Thyroid gland (tissue), 4 donors: ENCODE measurements around the gene GATB. TPM values are rescaled to one million over a fixed set of nuclear protein-coding genes. Genes with fewer than 3 reads are reported as not detected.

ENCODE experiments used
- DNase-seq, 2 donors: peaks; one replicate each; pipeline ENCODE4 v3.0.0-alpha.2; 2019
- H3K27ac ChIP-seq, 3 donors: fragments of 200-600 bp; sonication (generic); 1 replicate in 2 of 3; 2 replicates in 1 of 3; pipeline ENCODE4 v1.5.1; 2016 to 2019; ENCODE audit warnings: mild to moderate bottlenecking in 1 of 3, moderate library complexity in 1 of 3
- H3K27me3 ChIP-seq: fragments of 200-600 bp; sonication (generic); one replicate; pipeline ENCODE4 v1.5.1; 2019
- H3K36me3 ChIP-seq, 2 donors: fragments of 200-600 bp; sonication (generic); one replicate each; pipeline ENCODE4 v1.5.1; 2016 to 2019
- H3K4me1 ChIP-seq, 2 donors: fragments of 200-600 bp; sonication (generic); one replicate each; pipeline ENCODE4 v1.5.1; 2017 to 2019
- H3K4me3 ChIP-seq, 3 donors: fragments of 200-600 bp; sonication (generic); replicated peaks in 1 of 3; 1 replicate in 2 of 3; 2 replicates in 1 of 3; pipeline ENCODE4 v1.5.1; 2016; ENCODE audit warnings: mild to moderate bottlenecking in 1 of 3
- H3K9me3 ChIP-seq: fragments of 200-600 bp; sonication (generic); one replicate; pipeline ENCODE4 v1.5.1; 2017
- POLR2A ChIP-seq, 2 donors: fragments of 450-650 bp; IDR thresholded peaks; one replicate each; pipeline ENCODE4 v1.6.1; 2017; ENCODE audit warnings: antibody characterized with exemption in 2 of 2, mild to moderate bottlenecking in 2 of 2, moderate library complexity in 1 of 2
- WGBS, 2 donors: methylation state at CpG; one replicate each; pipeline ENCODE4 v1.1.5; 2017; 5-methylcytosine and 5-hydroxymethylcytosine counted together
- intact Hi-C: fragments of 100-400 bp; cut with DNase I; formaldehyde crosslinking; loops from one replicate; pipeline ENCODE4 v1.15.1; 2023
- total RNA-seq, 4 donors: library from RNA; depleted of rRNA; stranded (reverse); fragments of >200 nt; gene quantifications; one replicate each; pipeline ENCODE4 v1.2.3, GENCODE V29; 2016
- TF ChIP-seq, protein P1 (sequence below), 6 experiments: fragments of 200-600 bp in 3 of 6; fragments of 450-650 bp in 3 of 6; sonication (generic) in 3 of 6; IDR thresholded peaks; one replicate each; pipeline ENCODE4 v1.5.1; 2016 to 2019; ENCODE audit warnings: antibody characterized with exemption in 6 of 6, mild to moderate bottlenecking in 2 of 6, inconsistent platforms in 1 of 6, moderate library complexity in 1 of 6

GATB gene
- total RNA-seq, 4 donors from 2014 or later, result 10.9 to 32.5 (median 22.9) TPM

DNA sequence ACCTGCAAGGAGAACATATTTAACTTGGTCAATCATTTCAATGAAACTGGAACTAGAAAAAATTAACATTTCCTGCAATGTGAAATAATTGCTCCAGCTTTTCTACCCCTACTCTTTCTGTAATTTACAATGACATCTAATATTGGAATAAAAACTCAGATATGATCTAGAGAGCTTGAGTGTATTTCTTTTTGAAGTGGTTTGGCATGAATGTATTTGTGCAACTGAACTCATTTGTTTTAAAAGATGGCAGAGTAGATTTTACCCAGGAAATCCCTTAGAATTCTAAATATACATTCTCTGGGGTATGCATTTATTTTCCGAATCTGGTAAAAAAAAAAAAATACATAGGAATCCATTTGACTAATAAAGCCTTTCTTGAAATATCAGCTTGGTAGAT lies 21.5 kb upstream of the GATB start:
- Histone ChIP-seq H3K27me3 (no peaks in the 10 kb centered on the region), H3K36me3 (no peaks in the 10 kb centered on the region), H3K9me3 (no peaks in the 10 kb centered on the region), H3K4me1 (no peaks in the 10 kb centered on the region), H3K27ac (no peak overlapping the region), H3K4me3 (no peak overlapping the region)
- TF ChIP-seq, protein P1, sequence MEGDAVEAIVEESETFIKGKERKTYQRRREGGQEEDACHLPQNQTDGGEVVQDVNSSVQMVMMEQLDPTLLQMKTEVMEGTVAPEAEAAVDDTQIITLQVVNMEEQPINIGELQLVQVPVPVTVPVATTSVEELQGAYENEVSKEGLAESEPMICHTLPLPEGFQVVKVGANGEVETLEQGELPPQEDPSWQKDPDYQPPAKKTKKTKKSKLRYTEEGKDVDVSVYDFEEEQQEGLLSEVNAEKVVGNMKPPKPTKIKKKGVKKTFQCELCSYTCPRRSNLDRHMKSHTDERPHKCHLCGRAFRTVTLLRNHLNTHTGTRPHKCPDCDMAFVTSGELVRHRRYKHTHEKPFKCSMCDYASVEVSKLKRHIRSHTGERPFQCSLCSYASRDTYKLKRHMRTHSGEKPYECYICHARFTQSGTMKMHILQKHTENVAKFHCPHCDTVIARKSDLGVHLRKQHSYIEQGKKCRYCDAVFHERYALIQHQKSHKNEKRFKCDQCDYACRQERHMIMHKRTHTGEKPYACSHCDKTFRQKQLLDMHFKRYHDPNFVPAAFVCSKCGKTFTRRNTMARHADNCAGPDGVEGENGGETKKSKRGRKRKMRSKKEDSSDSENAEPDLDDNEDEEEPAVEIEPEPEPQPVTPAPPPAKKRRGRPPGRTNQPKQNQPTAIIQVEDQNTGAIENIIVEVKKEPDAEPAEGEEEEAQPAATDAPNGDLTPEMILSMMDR (IDR thresholded peaks at IDR 0.05), result no peak
- TF ChIP-seq POLR2A (IDR thresholded peaks at IDR 0.05), result no peak
- intact Hi-C loops, result no loop called here
- whole genome bisulfite sequencing, 2 donors, result 76 to 85% methylated on average over 1 of the region's 1 CpG
- no peak for DNase-seq

DNA sequence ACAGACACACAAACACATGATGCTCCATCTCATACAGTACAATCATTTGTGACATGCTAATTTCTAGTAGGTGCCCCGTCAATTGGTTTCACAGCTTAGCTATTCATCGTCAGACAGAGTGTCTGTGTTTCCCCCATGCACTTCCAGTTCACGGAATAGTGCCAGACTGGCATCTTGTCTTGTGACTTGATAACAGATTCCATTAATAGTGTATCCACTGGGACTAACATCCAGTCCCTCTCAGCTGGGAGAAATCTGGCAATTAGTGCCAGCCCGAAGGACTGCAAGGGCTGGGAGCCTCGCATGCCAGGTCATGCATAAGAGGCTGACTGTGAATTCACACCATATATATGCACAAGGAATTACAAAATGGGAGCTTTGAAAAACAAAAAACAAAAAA lies 20.2 kb upstream of the GATB start:
- Histone ChIP-seq H3K4me3 (no peak overlapping the region), H3K36me3 (no peaks in the 10 kb centered on the region), H3K27ac (no peak overlapping the region), H3K4me1 (no peaks in the 10 kb centered on the region), H3K27me3 (no peaks in the 10 kb centered on the region), H3K9me3 (no peaks in the 10 kb centered on the region)
- TF ChIP-seq, protein P1 (IDR thresholded peaks at IDR 0.05), result no peak
- TF ChIP-seq POLR2A (IDR thresholded peaks at IDR 0.05), result no peak
- intact Hi-C loops, result no loop called here
- WGBS, 2 donors, result 72 to 79% methylated on average over 5 of the region's 5 CpGs
- no peak for DNase-seq

DNA sequence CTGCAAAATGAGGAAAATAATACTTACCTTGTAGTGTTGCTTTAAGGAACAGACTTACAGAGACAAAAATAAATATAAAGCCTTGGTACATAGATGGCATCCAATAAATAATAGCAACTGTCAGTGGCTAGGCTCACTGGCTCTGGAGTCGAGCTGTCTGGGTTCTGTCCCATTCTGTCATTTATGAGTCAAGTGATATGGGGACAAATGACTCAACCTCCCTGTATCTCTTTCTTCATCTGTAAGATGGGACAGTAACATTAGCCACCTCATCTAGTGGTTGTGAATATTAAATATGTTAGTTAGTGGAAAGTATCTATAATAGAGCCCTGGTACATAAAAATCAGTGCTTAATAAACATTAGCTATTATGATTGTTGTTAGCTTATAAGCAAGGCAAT lies 16.7 kb upstream of the GATB start:
- H3K9me3 ChIP-seq, result no peaks in the 10 kb centered on the region
- intact Hi-C loops, result no loop called here
- TF ChIP-seq, protein P1 (IDR thresholded peaks at IDR 0.05), result no peak
- no peak for TF ChIP-seq POLR2A (IDR thresholded peaks at IDR 0.05)
- DNase-seq, result no peak
- no peak overlapping the region for H3K4me3 ChIP-seq
- H3K27me3 ChIP-seq, result no peaks in the 10 kb centered on the region
- H3K27ac ChIP-seq, result no peak overlapping the region
- 62 to 77% methylated on average over 1 of the region's 1 CpG for WGBS, 2 donors
- H3K36me3 ChIP-seq, result no peaks in the 10 kb centered on the region
- no peaks in the 10 kb centered on the region for H3K4me1 ChIP-seq

DNA sequence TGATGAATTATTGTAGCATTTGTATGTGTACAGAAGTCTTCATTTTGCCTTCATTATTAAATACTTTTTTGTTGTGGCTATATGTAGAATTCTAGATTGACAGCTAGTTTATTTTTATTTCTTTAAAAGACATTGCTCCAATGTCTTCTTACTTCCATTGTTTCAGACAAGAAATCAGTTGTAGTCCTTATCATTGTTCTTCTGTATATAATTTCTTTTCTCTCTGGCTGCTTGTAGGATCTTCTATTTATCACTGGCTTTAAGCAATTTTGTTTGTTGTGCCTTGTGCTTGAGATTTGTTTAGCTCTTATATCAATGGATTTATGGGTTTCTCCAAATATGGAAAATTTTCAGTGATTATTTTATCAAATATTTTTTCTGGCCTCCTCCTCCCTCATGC lies 13.5 kb upstream of the GATB start:
- H3K27ac ChIP-seq, result no peak overlapping the region
- no peaks in the 10 kb centered on the region for H3K9me3 ChIP-seq
- no peaks in the 10 kb centered on the region for H3K27me3 ChIP-seq
- intact Hi-C loops, result no loop called here
- H3K36me3 ChIP-seq, result no peaks in the 10 kb centered on the region
- DNase-seq, result no peak
- no peak overlapping the region for H3K4me3 ChIP-seq
- no peak for TF ChIP-seq POLR2A (IDR thresholded peaks at IDR 0.05)
- TF ChIP-seq, protein P1 (IDR thresholded peaks at IDR 0.05), result no peak
- no peaks in the 10 kb centered on the region for H3K4me1 ChIP-seq

DNA sequence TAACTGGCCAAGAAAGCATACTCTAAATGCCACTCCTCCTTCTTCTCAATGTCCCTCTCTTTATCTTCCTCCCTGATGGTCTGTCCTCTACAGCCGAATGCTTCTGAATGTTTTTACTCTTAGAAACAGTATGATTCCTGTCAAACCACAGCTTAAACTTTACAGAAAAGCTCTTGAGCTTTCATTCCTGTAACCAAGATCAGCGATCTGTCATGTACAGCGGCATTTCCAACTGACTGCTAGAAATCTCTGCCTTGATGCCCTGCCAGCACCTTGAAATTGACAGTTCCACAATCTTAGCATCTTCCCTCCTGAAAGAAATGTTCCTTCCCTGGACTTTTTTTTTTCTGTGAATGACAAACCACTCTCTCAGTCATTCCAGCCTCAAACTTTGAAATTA lies 11.5 kb upstream of the GATB start:
- 55 to 77% methylated on average over 3 of the region's 3 CpGs for WGBS, 2 donors
- intact Hi-C loops, result no loop called here
- H3K27me3 ChIP-seq, result no peaks in the 10 kb centered on the region

More for the DNA sequence above, 11.5 kb upstream of the GATB start:
- Histone ChIP-seq H3K4me1 (no peaks in the 10 kb centered on the region), H3K9me3 (no peaks in the 10 kb centered on the region), H3K27ac (no peak overlapping the region), H3K36me3 (no peaks in the 10 kb centered on the region), H3K4me3 (no peak overlapping the region)
- no peak for TF ChIP-seq POLR2A (IDR thresholded peaks at IDR 0.05)
- TF ChIP-seq, protein P1 (IDR thresholded peaks at IDR 0.05), result no peak
- DNase-seq, result no peak
